ENCODE data around the gene RPL13A.

DNA sequence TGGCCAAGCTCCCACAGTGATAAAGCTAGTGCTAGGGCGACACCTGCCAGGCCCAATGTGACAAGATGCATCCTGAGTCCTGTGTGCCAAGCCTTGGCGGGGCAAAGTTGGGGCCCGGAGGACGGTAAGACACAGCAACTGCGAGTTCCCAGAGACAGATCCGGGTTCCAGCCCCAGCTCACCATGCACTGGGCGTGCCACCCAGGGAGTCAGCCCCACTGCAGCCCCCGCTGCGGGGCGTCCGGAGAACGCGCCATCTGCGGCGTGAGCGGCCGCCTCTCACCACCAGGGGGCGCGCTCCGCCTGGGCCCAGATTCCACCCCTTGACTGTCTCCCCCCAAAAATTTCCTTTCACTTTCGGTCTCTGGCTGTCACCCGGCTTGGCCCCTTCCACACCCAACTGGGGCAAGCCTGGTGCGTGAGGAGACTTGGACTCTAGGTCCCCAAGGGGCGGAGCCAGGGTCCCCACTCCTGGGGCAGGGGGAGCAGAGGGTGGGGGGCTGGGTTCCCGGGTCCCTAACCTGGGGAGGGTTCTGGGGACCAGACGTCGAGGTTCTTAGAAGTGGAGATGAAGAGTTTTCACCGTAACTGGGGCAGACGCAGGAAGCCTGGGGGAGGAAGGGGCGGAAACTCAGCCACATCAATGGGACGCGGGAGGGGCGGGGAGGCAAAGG, 13.4 kb upstream of the RPL13A start, which contains the start of gene FLT3LG:
- TF ChIP-seq, protein P1, sequence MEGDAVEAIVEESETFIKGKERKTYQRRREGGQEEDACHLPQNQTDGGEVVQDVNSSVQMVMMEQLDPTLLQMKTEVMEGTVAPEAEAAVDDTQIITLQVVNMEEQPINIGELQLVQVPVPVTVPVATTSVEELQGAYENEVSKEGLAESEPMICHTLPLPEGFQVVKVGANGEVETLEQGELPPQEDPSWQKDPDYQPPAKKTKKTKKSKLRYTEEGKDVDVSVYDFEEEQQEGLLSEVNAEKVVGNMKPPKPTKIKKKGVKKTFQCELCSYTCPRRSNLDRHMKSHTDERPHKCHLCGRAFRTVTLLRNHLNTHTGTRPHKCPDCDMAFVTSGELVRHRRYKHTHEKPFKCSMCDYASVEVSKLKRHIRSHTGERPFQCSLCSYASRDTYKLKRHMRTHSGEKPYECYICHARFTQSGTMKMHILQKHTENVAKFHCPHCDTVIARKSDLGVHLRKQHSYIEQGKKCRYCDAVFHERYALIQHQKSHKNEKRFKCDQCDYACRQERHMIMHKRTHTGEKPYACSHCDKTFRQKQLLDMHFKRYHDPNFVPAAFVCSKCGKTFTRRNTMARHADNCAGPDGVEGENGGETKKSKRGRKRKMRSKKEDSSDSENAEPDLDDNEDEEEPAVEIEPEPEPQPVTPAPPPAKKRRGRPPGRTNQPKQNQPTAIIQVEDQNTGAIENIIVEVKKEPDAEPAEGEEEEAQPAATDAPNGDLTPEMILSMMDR (IDR thresholded peaks at IDR 0.05), result peak in 3 of 4 experiments; percentile 99
- TF ChIP-seq POLR2AphosphoS5 (IDR thresholded peaks at IDR 0.05) (peak; percentile 43), POLR2A (IDR thresholded peaks at IDR 0.05) (no peak), EP300 (IDR thresholded peaks at IDR 0.05) (no peak)

All from gastroesophageal sphincter (tissue), 3 donors.